ENCODE data around the gene TOX3.

TOX3 gene

GRCh38 chr16:52494145-52494544 lies 52.8 kb downstream of the TOX3 start:
- ATAC-seq, result no peak
- TF ChIP-seq OSR1 (CRISPR knock-in tag; IDR thresholded peaks at IDR 0.05) (no peak), PPARA (CRISPR knock-in tag; IDR thresholded peaks at IDR 0.05; ENCODE audit: borderline replicate concordance) (no peak), TOX (CRISPR knock-in tag; IDR thresholded peaks at IDR 0.05; ENCODE audit: borderline replicate concordance) (no peak), ZNF8 (CRISPR knock-in tag; IDR thresholded peaks at IDR 0.05) (no peak), ZC3H10 (CRISPR knock-in tag; IDR thresholded peaks at IDR 0.05) (no peak), RARB (CRISPR knock-in tag; IDR thresholded peaks at IDR 0.05) (no peak), SNAI2 (CRISPR knock-in tag; IDR thresholded peaks at IDR 0.05) (no peak), TSHZ2 (CRISPR knock-in tag; IDR thresholded peaks at IDR 0.05) (no peak), POU6F1 (CRISPR knock-in tag; IDR thresholded peaks at IDR 0.05; ENCODE audit: borderline replicate concordance, low read depth) (no peak), BACH2 (CRISPR knock-in tag; IDR thresholded peaks at IDR 0.05; ENCODE audit: borderline replicate concordance) (no peak), ZNF565 (CRISPR knock-in tag; conservative IDR thresholded peaks at IDR 0.05; ENCODE audit: low read depth) (no peak), ARNTL (CRISPR knock-in tag; IDR thresholded peaks at IDR 0.05; ENCODE audit: borderline replicate concordance, low read depth) (no peak), TCF4 (CRISPR knock-in tag; IDR thresholded peaks at IDR 0.05; ENCODE audit: borderline replicate concordance) (no peak)

- TF ChIP-seq POU6F1 (CRISPR knock-in tag; IDR thresholded peaks at IDR 0.05; ENCODE audit: borderline replicate concordance, low read depth) (no peak), OSR1 (CRISPR knock-in tag; IDR thresholded peaks at IDR 0.05) (no peak), ARNTL (CRISPR knock-in tag; IDR thresholded peaks at IDR 0.05; ENCODE audit: borderline replicate concordance, low read depth) (no peak), ZNF8 (CRISPR knock-in tag; IDR thresholded peaks at IDR 0.05) (no peak), ZFP30 (CRISPR knock-in tag; IDR thresholded peaks at IDR 0.05) (no peak), SNAI2 (CRISPR knock-in tag; IDR thresholded peaks at IDR 0.05) (no peak), ESRRG (CRISPR knock-in tag; IDR thresholded peaks at IDR 0.05) (no peak), TOX (CRISPR knock-in tag; IDR thresholded peaks at IDR 0.05; ENCODE audit: borderline replicate concordance) (no peak), ZC3H10 (CRISPR knock-in tag; IDR thresholded peaks at IDR 0.05) (no peak)
- no peak for ATAC-seq
Measured at GRCh38 chr16:52492789-52493357, 54.1 kb downstream of the TOX3 start.

- ATAC-seq, result no peak
- TF ChIP-seq POU6F1 (CRISPR knock-in tag; IDR thresholded peaks at IDR 0.05; ENCODE audit: borderline replicate concordance, low read depth) (no peak), TCF4 (CRISPR knock-in tag; IDR thresholded peaks at IDR 0.05; ENCODE audit: borderline replicate concordance) (no peak), ISL1 (CRISPR knock-in tag; IDR thresholded peaks at IDR 0.05) (no peak), ESRRG (CRISPR knock-in tag; IDR thresholded peaks at IDR 0.05) (no peak), TOX (CRISPR knock-in tag; IDR thresholded peaks at IDR 0.05; ENCODE audit: borderline replicate concordance) (no peak), GLIS3 (CRISPR knock-in tag; IDR thresholded peaks at IDR 0.05) (no peak), ZFP30 (CRISPR knock-in tag; IDR thresholded peaks at IDR 0.05) (no peak), CSDC2 (CRISPR knock-in tag; IDR thresholded peaks at IDR 0.05) (no peak), PATZ1 (CRISPR knock-in tag; IDR thresholded peaks at IDR 0.05; ENCODE audit: borderline replicate concordance) (no peak), ZNF70 (CRISPR knock-in tag; IDR thresholded peaks at IDR 0.05) (no peak)
Measured at GRCh38 chr16:52491216-52491615, 55.7 kb downstream of the TOX3 start.
